ENCODE data around the gene KCNK17.
A peak's percentile ranks its signal among the peaks of the same experiment; 100 is the strongest.

Gene KCNK17

DNA sequence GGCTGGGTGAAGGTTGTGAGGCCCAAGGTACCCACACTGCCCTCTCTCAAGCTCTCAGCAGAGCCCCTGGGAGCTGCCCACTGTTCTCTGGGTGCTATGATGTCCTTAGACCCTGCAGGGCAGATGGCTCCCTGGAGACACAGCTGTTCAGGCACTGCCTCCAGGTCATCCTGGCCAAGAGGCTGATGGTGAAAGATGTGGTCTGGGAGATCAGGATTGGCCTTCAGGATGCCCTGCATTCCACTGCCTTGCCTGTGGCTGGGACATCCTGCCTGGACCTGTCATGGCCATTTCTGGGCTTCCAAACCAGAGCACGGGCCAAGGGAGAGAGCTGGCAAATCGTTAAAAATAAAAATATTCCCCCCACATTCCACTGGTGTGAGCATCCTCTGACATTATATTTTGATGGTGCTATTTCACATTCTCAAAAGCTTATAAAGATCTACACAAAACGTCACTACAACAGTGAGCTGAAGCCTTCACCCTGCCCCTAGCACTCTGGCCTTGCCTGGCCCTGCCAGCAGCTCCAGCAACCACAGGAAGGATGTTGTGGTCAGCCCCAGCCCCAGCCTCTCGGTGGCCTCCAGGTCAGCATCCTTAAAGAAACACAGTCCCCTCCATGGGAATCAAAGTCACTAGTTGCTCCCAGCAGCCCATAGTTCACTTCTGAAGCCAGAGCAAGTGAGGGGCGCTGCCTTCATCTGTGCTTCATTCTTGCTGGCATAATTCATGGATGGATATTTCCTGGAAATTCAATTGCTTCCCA lies 21.7 kb upstream of the KCNK17 start:
- DNase-seq, result no peak

DNA sequence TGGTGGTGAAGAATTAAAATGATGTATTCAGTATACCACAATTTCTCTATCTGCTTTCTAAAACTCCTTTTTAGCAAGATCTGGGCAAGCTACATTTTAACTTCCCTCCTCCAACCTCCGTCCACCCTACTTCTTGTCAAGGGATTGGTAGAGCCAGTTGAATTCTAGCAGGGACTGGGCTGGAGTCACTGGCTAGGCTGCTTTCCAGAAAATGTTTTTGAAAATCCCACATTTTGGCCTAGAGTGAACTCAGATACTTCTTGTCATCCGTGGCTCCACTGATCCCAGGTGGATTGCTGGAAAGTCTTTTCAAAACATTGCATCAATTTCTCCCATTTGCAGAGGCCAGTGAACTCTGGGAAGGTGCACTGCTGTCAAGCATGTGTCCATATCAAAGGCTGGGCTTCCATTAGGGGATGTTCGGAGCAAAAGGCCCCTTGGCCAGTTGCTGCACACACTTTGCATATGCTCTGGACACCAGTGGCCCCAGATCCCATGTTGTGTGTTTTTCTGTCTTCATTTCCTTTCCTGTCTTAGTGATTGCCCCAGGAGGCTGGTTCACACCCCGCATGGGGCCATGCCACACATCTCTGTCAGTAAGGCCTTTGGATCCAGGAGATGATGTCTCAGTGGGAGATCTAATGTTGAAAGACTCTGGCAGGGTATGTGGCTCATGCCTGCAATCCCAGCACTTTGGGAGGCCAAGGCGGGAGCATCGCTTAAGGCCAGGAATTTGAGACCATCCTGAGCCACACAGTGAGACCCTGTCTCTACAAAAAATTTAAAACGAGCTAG lies 19.6 kb upstream of the KCNK17 start:
- DNase-seq, result no peak

DNA sequence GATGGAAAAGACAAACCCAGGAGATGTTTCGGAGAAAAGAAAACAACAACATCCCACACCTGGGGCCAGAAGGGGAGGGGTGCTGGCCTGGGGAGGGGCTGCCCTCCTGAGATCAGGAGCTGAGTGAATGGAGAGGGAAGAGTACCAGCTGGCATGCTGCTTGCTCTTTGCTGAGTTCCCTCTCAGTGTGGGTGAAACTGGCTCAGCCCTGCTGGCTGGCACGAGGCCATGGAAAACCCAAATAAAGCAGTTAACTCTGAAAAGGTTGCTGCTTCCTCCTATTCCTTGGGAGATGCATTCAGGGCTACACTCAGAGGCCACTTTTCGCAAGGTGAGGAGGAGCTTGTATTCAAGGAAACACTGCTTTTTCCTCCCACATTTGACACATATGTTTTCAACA lies 16.3 kb upstream of the KCNK17 start:
- DNase-seq, result no peak

DNA sequence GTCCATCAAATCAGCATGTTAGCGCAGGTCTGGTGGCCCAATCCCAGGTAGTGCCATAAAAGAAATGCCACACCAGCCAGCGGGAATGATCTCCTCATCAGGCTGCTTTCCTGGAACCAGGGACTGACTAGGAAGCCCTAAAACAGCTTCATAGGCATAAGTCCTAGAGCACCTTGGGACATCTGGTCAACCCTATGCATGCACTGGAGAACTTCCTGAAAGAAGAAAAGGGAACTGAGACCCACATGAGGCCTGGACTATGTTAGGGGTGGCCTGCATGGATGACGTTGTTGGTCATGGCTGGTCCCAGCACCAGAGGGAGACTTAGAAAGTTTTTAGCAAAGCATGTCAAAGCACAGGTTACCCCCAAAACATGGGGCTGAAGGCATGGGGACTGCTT lies 15.8 kb upstream of the KCNK17 start:
- DNase-seq, result no peak

DNA sequence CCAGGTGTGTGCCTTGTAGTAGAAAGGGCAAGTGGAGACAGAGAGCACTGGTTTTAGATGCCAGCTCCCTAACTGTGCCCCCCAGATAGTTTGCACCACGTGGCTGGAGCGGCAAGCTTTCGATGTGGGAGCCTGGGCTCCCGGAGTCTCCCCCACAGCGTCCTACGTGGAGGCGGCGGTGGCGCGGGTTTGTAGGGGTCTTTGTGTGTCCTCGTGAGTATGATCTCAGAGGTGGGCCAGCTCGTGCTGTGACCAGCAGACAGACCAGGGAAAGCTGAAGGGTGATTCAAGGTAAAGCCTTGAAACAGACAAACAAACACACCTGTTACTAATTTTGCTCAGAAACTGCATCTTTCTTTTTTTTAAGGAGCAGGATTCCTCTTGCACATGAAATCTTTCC lies 13.8 kb upstream of the KCNK17 start:
- DNase-seq, result no peak

DNA sequence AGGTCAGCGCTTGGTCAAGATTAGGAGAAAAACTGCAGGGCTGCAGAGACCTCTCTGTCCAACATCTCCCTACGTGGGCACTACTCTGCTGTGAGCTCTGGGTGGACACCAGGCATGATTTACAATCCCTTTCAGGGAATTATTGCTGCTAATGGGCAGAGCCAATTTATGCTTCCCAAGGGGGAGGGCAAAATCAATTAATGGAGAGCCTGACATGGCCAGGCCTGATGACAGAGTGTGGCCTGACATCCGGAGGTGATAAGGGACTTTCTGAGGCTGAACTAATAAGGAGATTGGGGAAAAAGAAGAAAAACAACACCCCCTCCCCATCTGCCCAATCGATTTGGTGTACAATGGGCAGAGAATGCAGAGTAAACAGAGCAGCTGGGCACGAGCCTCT lies 13.3 kb upstream of the KCNK17 start:
- no peak for DNase-seq

DNA sequence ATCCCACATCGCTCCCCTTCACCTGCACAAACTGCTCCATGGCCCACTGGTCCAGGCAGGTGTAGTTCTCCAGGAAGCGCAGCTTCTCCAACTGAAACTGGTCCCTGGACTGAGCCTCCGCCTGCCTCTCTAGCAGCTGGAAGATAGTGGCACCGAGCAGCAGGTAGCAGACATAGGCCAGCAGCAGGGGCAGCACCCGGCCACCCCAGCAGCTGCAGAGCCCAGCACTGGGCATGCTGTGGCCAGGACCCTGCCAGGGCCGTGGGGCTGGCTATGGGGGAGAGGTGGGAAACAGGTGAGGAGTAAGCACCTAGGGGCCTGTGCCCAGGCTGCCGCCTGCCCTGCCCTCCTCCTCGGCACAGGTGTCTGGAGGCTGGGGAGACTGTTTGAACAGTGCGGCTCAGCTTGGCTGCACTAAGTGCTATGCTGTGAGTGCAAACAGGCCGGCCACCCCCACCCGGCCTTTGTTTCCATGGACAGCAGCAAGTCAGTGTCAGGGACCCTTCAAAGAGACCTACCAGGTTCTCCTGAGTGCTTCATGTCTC lies 8.2 kb upstream of the KCNK17 start, which contains the start of gene KCNK16:
KCNK16 (minus strand) TSS at position 397 of the 545 bp plus-strand sequence; CDS start at position 235, 162 bp downstream.
- DNase-seq, result no peak

DNA sequence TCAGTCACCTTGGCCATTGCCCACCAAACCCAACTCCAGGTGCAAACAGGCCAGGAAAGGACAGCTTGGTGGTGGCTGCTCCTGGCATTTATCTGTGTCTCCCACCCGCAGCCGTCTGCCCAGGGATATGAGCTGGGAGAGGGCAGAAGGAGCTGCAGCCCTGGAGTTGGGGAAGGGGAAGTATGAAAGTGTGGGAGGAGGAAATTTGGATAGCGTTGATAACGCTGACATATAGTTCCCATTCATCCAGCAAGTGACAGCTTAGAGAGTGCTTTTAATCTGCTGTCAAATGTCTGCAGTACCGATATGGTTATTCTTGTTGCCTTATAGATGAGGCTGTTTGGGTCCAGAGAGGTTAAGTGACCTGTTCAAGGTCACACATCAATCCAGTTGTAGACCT lies 7.5 kb upstream of the KCNK17 start:
- DNase-seq, result no peak

DNA sequence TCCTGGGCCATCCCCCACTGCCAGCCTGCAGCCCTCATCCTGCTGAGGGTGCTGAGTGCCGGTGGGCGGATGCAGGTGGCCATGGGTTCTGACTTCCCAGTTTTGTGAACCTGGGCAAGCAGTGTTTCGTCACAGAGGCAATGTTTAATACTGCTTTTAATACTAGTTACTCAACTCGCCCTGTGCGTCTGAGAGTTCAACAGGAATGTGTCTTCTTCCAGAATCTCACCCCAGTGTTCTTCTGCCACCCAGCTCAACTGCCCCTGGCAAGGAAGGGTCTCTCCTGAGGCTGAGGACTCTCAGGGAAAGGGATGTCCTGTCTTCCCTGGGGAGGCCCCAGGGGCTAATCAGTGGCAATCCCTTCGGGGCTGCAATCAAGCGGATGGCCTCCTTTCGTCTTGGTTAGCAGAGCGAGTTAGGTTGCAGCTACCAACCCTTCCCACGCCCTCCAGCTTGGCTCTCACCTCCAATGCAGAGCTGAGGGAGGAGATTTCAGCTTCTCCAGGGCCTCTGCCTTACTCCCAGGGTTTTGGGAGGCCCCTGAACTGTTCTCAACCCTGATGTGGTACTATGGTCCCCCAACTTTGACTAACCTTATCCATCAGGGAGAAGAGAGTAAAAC lies 6.3 kb upstream of the KCNK17 start:
- no peak for DNase-seq

DNA sequence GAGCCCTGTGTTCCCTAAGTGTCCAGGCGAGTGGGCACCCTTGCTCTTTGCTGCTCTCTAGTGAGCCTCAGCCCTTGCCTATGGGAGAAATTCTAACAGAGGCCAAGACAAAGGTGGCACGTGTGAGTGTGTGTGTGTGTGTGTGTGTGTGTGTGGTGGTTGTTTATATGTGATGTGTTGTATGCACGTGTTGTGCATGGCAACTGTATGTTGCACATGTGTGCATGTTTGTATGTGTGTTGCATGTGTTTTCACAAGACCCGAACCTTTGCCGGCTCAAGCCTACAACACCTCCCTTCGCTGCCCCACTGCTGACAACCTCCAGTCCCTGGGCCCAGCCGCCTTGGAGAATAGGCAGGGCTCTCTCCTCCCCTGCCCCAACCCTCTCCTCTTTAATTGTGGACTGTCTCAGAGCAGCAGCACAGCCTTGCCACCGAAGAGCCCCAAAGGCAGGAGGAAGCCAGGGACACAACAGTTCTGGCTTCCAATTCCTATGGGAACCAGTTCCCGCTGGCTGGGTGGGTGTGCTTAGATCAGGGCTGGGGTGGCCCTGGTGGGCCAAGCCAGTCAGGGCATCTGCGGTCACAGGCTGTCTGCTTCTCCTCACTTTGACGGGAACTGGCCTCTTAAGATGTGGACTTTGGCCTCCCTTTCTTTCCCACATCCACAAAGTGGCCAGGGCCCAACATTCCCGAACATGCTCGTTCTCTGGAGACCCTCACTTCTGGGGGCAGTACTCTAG lies 5.6 kb upstream of the KCNK17 start:
- no peak for DNase-seq

DNA sequence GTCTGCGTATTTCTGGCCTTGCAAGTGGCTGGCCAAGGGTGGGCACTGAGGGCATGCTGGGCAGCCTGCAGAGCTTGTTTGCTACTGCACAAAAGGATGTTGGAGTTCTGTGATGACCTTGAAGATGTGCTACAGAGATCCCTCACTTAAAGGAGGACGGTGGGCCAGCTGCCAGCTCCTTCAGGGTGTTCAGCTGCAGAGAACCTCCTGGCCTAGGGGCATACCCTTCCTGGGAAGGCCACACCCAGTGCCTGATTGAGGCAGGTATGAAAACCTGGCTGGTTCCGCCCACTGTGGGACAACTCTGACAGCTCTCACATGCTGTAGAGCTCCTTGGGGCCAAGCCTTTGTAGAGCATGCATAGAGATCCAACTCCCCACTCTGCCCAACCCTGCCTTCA lies 3.0 kb upstream of the KCNK17 start:
- DNase-seq, result no peak

DNA sequence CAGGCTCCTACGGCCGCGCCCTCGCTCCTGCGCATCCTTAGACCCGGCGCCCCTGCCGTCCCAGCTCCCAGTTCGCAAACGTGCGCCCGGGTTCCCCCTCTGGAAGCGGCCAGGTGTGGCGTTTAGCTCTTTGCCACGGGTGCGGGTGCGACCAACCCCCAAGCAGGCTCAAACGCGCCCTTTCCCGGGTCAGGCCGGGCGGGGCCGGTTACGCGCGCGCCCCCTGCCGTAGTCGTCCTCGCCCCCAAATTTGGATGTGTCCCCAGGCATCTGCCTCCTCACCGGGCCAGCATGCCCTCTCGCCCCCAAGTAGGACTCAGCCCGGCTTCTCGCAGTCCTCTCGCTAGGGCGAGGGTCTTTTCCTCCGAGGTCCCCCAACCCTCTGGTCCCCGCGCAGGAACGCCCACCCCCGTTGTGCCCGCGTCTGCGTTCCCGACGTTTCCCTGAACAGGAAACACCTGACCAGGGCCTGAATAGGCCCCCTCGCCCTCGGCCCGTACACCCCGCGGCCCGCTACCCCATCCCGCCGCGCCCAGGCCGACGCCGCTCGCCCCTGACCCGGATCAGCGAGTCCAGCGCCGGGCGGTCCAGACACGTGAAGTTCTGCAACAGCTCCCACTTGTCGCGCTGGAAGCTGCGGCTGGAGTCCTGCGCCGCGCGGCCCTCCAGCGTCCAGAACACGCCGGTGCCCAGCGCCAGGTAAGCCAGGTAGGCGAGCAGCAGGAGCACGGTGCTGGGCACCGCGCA lies 520 bp downstream of the KCNK17 start:
- DNase-seq, result no peak

DNA sequence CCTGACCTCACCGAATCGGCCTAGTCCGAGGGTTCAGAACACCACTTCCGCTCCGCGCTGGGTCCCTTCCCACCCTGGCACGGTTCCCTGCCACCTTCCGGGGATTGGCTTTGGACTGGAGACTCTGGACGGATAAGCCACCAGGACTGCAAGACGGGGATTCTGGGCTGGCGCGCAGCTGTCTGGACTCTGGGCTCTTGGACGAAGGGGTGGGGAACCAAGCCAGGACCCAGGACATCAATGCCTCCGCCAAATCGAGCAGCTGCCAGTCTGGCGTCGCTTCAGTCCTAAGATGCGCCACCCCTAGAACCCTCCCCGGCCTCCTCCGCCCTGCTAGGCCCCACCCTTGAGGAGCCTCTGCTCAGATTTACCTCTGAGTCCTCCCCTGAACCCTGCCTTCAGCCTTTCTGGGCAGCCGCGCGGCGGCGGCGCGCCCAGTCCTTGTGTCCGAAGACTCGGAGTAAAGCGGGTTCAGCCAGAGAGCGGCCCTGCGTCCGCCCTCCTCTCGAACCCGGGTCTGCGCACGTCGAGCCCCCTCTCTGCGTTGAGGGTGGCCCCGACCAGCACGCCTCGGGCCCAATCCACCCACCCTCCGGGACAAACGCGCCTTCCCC lies 1.2 kb downstream of the KCNK17 start:
- no peak for DNase-seq

DNA sequence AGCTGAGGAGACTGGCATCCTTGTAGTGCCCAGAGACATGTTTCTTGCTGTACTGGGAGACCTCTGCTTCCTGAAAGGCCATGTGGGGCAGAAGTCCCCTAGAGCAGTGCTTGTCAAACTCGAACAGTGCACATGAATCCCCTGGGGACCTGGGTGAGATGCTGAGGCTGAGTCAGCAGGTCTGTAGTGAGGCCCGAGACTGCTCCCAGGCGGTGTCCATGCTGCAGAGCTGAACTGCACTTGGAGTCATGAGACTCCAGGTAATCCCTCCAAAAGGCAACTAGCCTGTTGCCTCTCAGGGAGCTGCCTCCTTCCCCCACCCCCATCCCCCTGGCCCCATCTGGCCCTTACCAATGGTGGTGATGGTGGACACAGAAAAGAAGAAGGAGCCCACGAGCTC lies 3.7 kb downstream of the KCNK17 start:
- DNase-seq, result no peak

DNA sequence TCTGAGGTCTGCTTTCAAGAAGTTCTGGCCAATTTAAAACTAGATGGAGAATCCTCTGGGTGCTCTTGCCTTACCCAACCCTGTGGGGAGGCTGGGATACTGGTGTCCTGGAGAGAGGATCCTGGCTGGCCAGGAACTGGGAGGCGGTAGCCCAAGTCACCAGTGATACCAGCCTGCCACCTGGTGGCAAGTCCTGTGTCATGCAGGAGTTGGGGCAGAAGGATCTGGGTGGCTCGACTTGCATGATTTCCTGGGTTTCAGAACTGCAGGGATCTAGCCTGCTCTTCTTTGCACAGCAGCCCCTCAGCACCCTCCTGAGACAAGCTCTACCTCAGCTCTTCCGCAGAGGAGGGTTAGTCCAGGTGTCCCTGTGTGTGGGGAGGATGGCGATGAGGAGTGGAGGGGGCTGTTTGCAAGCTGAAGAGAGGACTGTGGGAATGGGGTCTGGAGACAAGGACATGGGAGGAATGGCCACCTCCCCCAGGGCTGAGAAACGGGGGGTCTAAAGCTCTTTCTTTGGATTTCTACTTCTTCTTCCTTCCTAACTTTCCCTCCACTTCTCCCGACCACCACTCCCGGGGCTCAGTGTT lies 4.2 kb downstream of the KCNK17 start:
- peak; percentile 72 for DNase-seq

DNA sequence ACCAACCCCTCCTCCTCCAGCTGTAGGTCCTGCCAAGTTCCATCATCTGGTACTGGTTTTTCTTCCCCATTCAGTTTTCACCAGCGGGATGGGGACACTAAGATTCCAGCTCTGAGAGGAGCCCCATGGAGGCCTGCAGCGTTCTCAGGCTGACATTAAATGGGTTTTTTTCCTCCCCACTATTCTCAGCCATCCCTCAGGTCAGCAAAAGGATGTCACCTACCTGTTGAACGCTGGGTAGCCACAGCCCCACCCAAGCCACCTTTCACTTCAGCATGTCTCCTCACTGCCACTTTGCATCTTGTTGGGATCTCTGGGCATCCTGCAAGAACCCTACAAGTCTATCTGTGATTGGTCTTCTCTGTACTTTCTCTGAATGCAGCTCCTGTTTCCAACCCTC lies 6.8 kb downstream of the KCNK17 start:
- DNase-seq, result no peak

DNA sequence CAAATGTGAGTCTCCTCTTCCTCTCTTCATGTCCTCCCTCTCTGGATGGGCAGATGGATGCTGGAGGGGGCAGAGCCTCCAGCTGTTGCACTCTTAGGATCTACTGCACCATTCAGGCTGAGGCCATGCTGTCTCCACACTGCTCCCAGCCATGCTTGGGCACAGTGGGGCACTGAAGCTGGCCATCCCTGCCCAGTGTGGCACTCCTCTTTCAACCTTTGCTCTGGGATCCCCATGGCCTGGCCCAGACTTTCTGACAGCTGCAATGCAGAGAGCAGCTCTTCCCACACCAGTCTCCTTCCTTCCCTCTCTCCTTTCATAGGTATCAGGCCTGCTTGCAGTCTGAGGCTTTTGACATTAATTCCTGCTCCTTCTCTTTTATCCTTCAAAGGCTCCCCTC lies 9.3 kb downstream of the KCNK17 start:
- no peak for DNase-seq

DNA sequence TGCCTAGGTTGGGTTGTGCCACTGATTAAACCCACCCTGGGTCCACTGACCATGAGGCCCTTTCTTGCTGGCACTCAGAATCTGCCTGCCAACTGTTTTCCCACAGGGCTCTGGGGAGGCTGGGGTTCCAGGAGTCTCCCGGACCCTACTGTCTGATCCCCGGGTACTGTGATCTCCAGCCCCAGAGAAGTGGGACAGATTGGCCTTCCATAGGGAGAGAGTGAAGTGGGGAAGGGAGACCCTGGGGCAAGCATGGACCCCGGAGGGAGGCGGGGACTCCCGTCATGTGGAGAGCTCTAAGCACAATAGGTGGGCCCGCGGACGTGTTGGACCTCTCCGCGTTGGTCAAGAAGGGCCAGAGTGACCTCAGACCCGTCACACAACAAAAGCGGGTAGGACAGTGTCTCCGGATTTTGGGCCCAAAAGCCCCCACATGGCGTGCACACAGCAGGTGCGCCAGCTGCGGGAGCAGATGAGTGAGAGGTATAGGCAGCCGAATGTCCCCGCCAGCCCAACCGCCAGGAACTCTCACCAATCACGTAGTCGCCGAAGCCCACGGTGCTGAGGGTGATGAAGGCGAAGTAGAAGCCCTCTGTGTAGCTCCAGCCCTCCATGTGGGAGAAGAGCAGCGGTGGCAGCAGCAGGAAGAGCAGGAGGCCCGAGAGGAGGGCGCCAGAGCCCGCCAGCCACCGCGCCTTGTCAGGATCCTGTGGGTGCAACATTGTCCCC lies 10.6 kb downstream of the KCNK17 start:
- DNase-seq, result no peak

DNA sequence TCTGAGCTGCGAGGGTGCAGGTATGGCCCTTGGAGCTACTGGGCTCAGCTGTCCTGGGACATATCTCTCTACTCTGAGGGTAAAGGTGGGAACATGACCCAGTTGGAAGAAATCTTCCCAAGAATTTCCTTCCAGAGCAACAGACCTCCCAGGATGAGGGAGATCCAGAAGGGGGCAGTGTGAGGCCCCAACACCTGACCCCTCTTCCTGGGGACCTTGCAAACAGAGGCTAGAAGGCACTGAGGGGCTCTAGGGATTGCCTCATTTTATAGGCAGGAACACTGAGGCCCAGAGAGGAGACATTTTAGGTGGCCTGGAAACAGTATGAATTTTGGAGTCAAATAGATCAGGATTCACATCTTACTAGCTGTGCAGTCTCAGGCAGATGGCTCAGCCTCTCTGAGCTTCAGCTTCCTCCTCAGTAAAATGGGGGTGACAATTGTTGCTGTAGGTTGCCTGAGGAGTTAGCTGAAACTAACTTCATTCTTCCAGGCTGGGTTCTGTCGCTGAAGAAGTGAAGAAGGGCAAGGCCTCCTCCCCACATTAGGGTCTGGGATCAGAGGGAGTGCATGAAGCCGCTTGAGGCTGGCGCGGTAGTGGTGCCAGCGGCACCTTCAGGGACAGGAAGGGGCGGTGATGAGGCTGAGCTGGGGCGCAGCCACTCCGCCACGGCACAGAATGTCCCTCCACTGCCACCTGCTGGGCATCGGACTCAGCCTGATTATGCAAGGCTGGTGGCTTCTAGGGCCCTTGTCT lies 11.4 kb downstream of the KCNK17 start:
- DNase-seq, result peak; percentile 84

DNA sequence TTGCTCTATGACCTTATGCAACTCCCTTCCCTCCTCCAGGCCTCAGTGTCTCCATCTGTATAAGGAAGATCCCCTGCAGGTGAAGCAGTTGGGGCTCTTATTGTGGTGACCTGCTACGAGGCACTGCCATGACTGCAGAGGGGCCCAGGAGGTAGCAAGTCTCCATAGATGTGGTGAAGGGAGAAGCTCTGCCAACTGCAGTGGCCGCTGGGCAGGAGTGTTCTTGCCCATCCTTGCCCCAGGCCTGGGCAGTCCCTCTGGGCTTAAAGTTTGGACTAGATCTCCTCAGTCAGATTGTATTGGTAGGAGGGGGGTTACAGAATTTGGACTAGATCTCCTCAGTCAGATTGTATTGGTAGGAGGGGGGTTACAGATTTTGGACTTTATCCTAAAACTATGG lies 12.2 kb downstream of the KCNK17 start:
- DNase-seq, result no peak
